Karpas-422 (cell line): ENCODE results near the gene FAM20C. TPM values are rescaled to one million over a fixed set of nuclear protein-coding genes. Genes with fewer than 3 reads are reported as not detected.

ENCODE experiments used
- DNase-seq: peaks from one replicate; pipeline ENCODE4 v3.0.0-alpha.2; 2015
- H2AFZ ChIP-seq: fragments of 200-600 bp; sonication (generic); 2 replicates; pipeline ENCODE4 v1.6.1; 2014; ENCODE audit warnings: antibody characterized with exemption, low read length, mixed read lengths
- H3K27ac ChIP-seq: fragments of 200-600 bp; sonication (generic); 2 replicates; pipeline ENCODE4 v1.5.1; 2014; ENCODE audit warnings: mild to moderate bottlenecking, low read length, moderate library complexity
- H3K27me3 ChIP-seq: fragments of 200-600 bp; sonication (generic); 2 replicates; pipeline ENCODE4 v1.6.1; 2014; ENCODE audit warnings: low read length, mixed read lengths
- H3K36me3 ChIP-seq: fragments of 200-600 bp; sonication (generic); 2 replicates; pipeline ENCODE4 v1.6.1; 2014; ENCODE audit warnings: low read length, mixed read lengths; ENCODE audit not compliant: insufficient read depth
- H3K4me1 ChIP-seq: fragments of 200-600 bp; sonication (generic); 2 replicates; pipeline ENCODE4 v1.6.1; 2014; ENCODE audit warnings: mild to moderate bottlenecking, low read length, mixed read lengths
- H3K4me2 ChIP-seq: fragments of 200-600 bp; sonication (generic); 2 replicates; pipeline ENCODE4 v1.6.1; 2014; ENCODE audit warnings: low read length, low read depth, mild to moderate bottlenecking; ENCODE audit not compliant: poor library complexity, severe bottlenecking
- H3K4me3 ChIP-seq: fragments of 200-600 bp; sonication (generic); 2 replicates; pipeline ENCODE4 v1.5.1; 2014; ENCODE audit warnings: mild to moderate bottlenecking, antibody characterized with exemption, low read length, mixed read lengths
- H3K79me2 ChIP-seq: fragments of 200-600 bp; sonication (generic); 2 replicates; pipeline ENCODE4 v1.6.1; 2014; ENCODE audit warnings: mild to moderate bottlenecking, low read length, mixed read lengths
- H3K9ac ChIP-seq: fragments of 200-600 bp; sonication (generic); 2 replicates; pipeline ENCODE4 v1.6.0; 2014; ENCODE audit warnings: low read length
- H3K9me2 ChIP-seq: fragments of 200-600 bp; sonication (generic), shearing (Covaris generic); replicated peaks from 2 replicates; pipeline ENCODE4 v1.6.0; 2014; ENCODE audit warnings: mild to moderate bottlenecking, low read length, moderate library complexity; ENCODE audit not compliant: insufficient read depth
- H3K9me3 ChIP-seq: fragments of 300-700, 200-600 bp; sonication (generic); 2 replicates; pipeline ENCODE4 v1.6.1; 2014; ENCODE audit warnings: low read length, mixed read lengths
- H4K20me1 ChIP-seq: fragments of 200-600 bp; sonication (generic); 2 replicates; pipeline ENCODE4 v1.6.1; 2014; ENCODE audit warnings: mild to moderate bottlenecking, antibody characterized with exemption, low read length, low read depth; ENCODE audit not compliant: insufficient read depth
- total RNA-seq: library from RNA; depleted of rRNA; stranded (reverse); fragments of >200 nt; shearing (Covaris generic); gene quantifications from 2 replicates; pipeline ENCODE4 v1.2.3, GENCODE V29; 2014; ENCODE audit warnings: low replicate concordance

Gene FAM20C
- total RNA-seq, 1 experiment from 2014 or later: not detected

DNA sequence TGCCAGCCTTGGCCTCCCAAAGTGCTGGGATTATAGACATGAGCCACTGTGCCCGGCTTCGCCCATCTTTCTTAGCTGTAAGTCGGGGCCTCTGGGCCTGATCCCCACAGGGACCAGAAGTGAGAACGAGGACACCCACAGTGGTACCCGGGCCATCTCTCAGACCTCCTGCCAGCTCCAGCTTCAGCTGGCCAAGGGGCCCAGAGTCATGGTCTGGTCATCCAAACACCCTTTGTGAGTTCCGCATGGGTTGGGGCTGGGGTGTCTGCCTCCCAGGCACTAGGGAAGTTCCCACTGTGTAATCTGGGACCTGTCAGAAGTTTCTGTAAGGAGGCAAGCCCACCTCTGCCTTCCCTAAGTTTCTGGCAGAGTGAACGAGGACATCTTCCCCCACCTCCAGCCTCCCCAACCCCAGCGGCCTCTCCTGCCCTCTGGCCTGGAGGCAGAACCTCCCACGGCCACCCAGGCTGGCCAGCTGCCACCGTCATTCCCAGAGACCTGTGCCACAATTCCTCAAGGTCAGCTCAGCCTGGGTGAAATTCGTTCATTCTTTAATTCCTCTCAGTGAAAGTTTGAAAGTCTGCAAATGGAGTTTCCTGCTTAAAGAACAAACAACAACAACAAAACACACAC is 78.1 kb downstream of the FAM20C start:
- H3K4me1 ChIP-seq: no peaks in the 10 kb centered on the region
- H3K79me2 ChIP-seq: no peaks in the 10 kb centered on the region
- H4K20me1 ChIP-seq: no peaks in the 10 kb centered on the region
- no peaks in the 10 kb centered on the region for H3K27me3 ChIP-seq
- H3K36me3 ChIP-seq: no peaks in the 10 kb centered on the region
- no peak overlapping the region for H3K4me3 ChIP-seq
- no peak overlapping the region for H3K9ac ChIP-seq
- H2AFZ ChIP-seq: no peak overlapping the region
- no peak overlapping the region for H3K4me2 ChIP-seq
- no peaks in the 10 kb centered on the region for H3K9me2 ChIP-seq
- DNase-seq: no peak
- H3K27ac ChIP-seq: no peak overlapping the region
- peaks cover 11% of the 10 kb centered on the region for H3K9me3 ChIP-seq

DNA sequence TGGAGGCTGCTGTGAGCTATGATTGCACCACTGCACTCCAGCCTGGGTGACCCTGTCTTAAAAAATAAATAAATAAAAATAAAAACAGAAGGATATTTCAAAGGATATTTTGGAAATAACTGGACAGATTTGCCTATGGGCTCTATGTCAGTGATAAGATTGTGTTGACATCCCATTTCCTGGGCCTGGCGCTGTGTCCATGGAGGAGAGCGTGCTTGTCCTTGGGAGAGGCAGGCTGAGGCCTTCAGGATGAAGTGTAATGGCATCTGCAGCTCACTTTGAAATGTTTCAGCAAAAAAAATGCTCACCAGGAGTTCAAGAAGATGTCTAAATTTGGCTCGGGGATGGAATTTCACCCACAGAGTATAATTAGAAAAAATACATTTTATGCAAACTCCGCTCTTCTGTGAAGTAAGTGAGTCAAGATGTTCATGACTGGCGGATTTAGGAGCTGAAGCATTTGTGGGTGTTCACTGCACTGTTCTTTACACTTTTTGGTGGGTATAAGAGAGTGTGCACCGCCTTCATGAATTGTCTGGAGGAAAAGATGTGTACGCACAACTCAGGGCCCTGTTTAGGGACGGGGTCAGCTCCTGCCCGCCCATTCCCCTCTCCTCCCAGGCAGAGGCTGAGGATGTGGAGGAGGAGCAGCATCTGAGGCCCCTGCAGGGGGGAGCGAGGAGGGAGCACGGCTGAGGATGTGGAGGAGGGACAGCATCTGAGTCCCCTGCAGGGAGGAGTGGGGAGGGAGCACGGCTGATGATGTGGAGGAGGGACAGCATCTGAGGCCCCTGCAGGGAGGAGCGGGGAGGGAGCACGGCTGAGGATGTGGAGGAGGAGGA is 79.1 kb downstream of the FAM20C start:
- Histone ChIP-seq H3K9me3 (peaks cover 11% of the 10 kb centered on the region), H3K9ac (no peak overlapping the region), H3K4me2 (no peak overlapping the region), H2AFZ (no peak overlapping the region), H3K27ac (no peak overlapping the region), H3K79me2 (no peaks in the 10 kb centered on the region), H3K36me3 (no peaks in the 10 kb centered on the region), H3K4me1 (no peaks in the 10 kb centered on the region), H3K9me2 (no peaks in the 10 kb centered on the region), H3K4me3 (no peak overlapping the region), H4K20me1 (no peaks in the 10 kb centered on the region), H3K27me3 (no peaks in the 10 kb centered on the region)
- DNase-seq: no peak

GRCh38 chr7:272108-272615 is 79.8 kb downstream of the FAM20C start:
- H3K79me2 ChIP-seq: no peaks in the 10 kb centered on the region

DNA sequence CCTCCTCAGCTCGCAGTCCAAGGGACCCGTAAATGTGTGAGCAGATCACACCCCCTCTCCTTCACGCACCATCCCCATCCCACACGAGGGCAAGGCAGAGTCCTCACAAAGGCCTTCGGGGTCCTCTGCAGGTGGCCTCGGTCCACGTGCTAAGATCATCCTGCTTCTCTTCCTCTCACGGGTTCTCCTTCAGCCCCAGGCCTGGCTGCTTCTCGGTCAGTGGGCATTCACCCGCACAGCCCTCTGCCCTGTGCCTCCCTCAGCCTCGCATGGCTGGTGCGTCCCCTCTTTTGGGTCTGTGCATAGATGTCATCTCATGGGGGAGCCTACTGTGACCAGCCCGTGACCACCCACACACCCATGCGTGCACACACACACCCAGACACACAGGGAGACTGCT is 80.3 kb downstream of the FAM20C start:
- no peaks in the 10 kb centered on the region for H3K36me3 ChIP-seq
- H3K4me1 ChIP-seq: no peaks in the 10 kb centered on the region
- no peak overlapping the region for H3K27ac ChIP-seq
- no peaks in the 10 kb centered on the region for H4K20me1 ChIP-seq
- H3K27me3 ChIP-seq: no peaks in the 10 kb centered on the region; the same call in 1 of the 2 replicates
- no peak overlapping the region for H3K4me2 ChIP-seq
- H3K4me3 ChIP-seq: no peak overlapping the region
- H3K79me2 ChIP-seq: no peaks in the 10 kb centered on the region
- peaks cover 11% of the 10 kb centered on the region for H3K9me3 ChIP-seq
- no peak overlapping the region for H3K9ac ChIP-seq
- no peak overlapping the region for H2AFZ ChIP-seq
- no peaks in the 10 kb centered on the region for H3K9me2 ChIP-seq
- no peak for DNase-seq

More at GRCh38 chr7:272108-272615, 79.8 kb downstream of the FAM20C start:
- Histone ChIP-seq H4K20me1 (no peaks in the 10 kb centered on the region), H3K4me2 (no peak overlapping the region), H3K27ac (no peak overlapping the region), H3K36me3 (no peaks in the 10 kb centered on the region), H2AFZ (no peak overlapping the region), H3K4me1 (no peaks in the 10 kb centered on the region), H3K9me2 (no peaks in the 10 kb centered on the region), H3K9ac (no peak overlapping the region), H3K27me3 (no peaks in the 10 kb centered on the region; the same call in 1 of the 2 replicates), H3K9me3 (peaks cover 11% of the 10 kb centered on the region), H3K4me3 (no peak overlapping the region)
- DNase-seq: no peak

- no peaks in the 10 kb centered on the region for H3K4me1 ChIP-seq
- peaks cover 11% of the 10 kb centered on the region for H3K9me3 ChIP-seq
- no peak overlapping the region for H3K4me2 ChIP-seq
- no peak overlapping the region for H3K27ac ChIP-seq
- H3K9me2 ChIP-seq: no peaks in the 10 kb centered on the region
- H3K79me2 ChIP-seq: no peaks in the 10 kb centered on the region
- H2AFZ ChIP-seq: no peak overlapping the region
- no peak for DNase-seq
- H4K20me1 ChIP-seq: no peaks in the 10 kb centered on the region
- no peaks in the 10 kb centered on the region; the same call in 1 of the 2 replicates for H3K27me3 ChIP-seq
- no peak overlapping the region for H3K9ac ChIP-seq
- H3K4me3 ChIP-seq: no peak overlapping the region
- no peaks in the 10 kb centered on the region for H3K36me3 ChIP-seq
Measured at GRCh38 chr7:273327-273726, 81.0 kb downstream of the FAM20C start.

DNA sequence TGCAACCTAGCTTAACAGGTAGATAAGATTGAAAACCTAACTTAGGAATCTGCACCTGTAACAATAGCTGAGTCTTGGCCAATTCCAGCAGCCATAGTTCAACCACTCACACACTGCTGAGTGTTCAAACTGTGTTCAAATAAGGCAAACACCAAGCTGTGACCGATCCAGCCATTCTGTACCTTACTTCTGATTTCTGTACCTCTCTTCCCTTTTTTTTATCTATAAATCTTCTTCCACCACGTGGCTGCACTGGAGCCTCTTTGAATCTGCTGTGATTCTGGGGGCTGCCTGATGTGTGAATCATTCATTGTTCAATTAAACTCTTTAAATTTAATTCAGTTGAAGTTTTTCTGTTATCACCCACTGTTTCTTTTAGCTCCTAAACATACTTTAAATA is 81.9 kb downstream of the FAM20C start:
- Histone ChIP-seq H2AFZ (no peak overlapping the region), H3K27ac (no peak overlapping the region), H3K4me2 (no peak overlapping the region), H3K27me3 (no peaks in the 10 kb centered on the region; the same call in 1 of the 2 replicates), H4K20me1 (no peaks in the 10 kb centered on the region), H3K9me3 (peaks cover 11% of the 10 kb centered on the region), H3K4me1 (no peaks in the 10 kb centered on the region), H3K36me3 (no peaks in the 10 kb centered on the region), H3K9ac (no peak overlapping the region), H3K9me2 (no peaks in the 10 kb centered on the region), H3K4me3 (no peak overlapping the region), H3K79me2 (no peaks in the 10 kb centered on the region)
- no peak for DNase-seq

DNA sequence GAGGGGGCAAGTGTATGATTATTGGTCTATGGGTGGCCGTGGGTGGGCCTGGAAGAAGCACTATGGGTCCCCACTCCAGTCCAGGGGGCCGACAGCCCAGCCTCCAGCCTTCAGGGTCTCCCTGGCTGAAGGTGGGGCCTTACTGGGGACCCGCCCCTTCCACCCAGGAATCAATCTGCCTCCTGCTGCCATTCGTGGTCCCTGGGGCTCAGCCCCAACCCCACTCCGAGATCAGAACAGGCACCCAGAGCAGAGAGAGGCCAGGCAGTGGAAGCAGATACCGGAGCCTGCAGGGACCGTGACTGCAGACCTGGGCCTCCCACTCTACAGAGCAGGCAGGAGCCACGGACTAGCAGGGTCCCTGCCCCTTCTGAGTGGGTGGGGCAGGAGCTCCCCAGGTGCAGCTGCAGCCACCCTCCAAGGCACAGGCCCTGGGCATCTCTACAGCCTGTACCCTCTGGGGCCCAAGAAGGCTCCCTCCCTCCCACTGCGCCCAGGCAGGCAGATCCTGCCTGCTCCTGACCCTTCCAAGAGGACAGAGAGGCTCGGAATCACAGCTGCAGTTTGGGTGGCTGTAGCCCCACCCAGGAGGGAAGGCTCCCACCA is 84.0 kb downstream of the FAM20C start:
- no peak overlapping the region for H3K4me3 ChIP-seq
- H3K4me1 ChIP-seq: no peaks in the 10 kb centered on the region
- no peak for DNase-seq
- H3K79me2 ChIP-seq: no peaks in the 10 kb centered on the region
- H4K20me1 ChIP-seq: no peaks in the 10 kb centered on the region
- H3K27me3 ChIP-seq: no peaks in the 10 kb centered on the region; the same call in 1 of the 2 replicates
- no peak overlapping the region for H3K9ac ChIP-seq
- H3K27ac ChIP-seq: no peak overlapping the region
- no peak overlapping the region for H2AFZ ChIP-seq
- H3K36me3 ChIP-seq: no peaks in the 10 kb centered on the region
- H3K9me2 ChIP-seq: no peaks in the 10 kb centered on the region
- H3K4me2 ChIP-seq: no peak overlapping the region
- peaks cover 11% of the 10 kb centered on the region for H3K9me3 ChIP-seq

GRCh38 chr7:277228-277627 is 84.9 kb downstream of the FAM20C start:
- DNase-seq: no peak
- H3K27ac ChIP-seq: no peak overlapping the region
- no peak overlapping the region for H3K9ac ChIP-seq
- no peaks in the 10 kb centered on the region; the same call in 1 of the 2 replicates for H3K27me3 ChIP-seq
- no peak overlapping the region for H2AFZ ChIP-seq
- H3K79me2 ChIP-seq: no peaks in the 10 kb centered on the region
- H3K4me1 ChIP-seq: no peaks in the 10 kb centered on the region
- H4K20me1 ChIP-seq: no peaks in the 10 kb centered on the region
- H3K9me2 ChIP-seq: no peaks in the 10 kb centered on the region
- H3K4me3 ChIP-seq: no peak overlapping the region
- H3K4me2 ChIP-seq: no peak overlapping the region
- H3K9me3 ChIP-seq: peaks cover 11% of the 10 kb centered on the region
- no peaks in the 10 kb centered on the region for H3K36me3 ChIP-seq
